Thoracic aorta (tissue), 2 donors: ENCODE measurements around the gene PIGK. TPM values are rescaled to one million over a fixed set of nuclear protein-coding genes. Genes with fewer than 3 reads are reported as not detected.

ENCODE experiments used
- ATAC-seq: fragments of 150-250 bp; one replicate; pipeline ENCODE4 v1.8.0; 2017; ENCODE audit warnings: low read depth; ENCODE audit not compliant: insufficient number of reproducible peaks, low FRiP score
- DNase-seq: peaks from one replicate; pipeline ENCODE4 v3.0.0-alpha.2; 2020; ENCODE audit warnings: low spot score
- H3K27ac ChIP-seq, 2 donors: fragments of 200-600 bp; sonication (generic); 1 replicate in 1 of 2; 2 replicates in 1 of 2; pipeline ENCODE4 v1.5.1; 2016; ENCODE audit warnings: mild to moderate bottlenecking in 2 of 2, moderate library complexity in 2 of 2
- H3K27me3 ChIP-seq: fragments of 200-600 bp; sonication (generic); replicated peaks from 2 replicates; pipeline ENCODE4 v1.6.0; 2016; ENCODE audit warnings: mild to moderate bottlenecking; ENCODE audit not compliant: insufficient read depth
- H3K36me3 ChIP-seq: fragments of 200-600 bp; sonication (generic); one replicate; pipeline ENCODE4 v1.5.1; 2016
- H3K4me1 ChIP-seq, 2 donors: fragments of 200-600 bp; sonication (generic); 1 replicate in 1 of 2; 2 replicates in 1 of 2; pipeline versions ENCODE4 v1.5.1 to v1.6.0; 2016; ENCODE audit warnings: low read depth in 2 of 2, mild to moderate bottlenecking in 1 of 2; ENCODE audit not compliant: control insufficient read depth in 1 of 2
- H3K4me3 ChIP-seq: fragments of 200-600 bp; sonication (generic); 2 replicates; pipeline ENCODE4 v1.5.1; 2016; ENCODE audit warnings: mild to moderate bottlenecking
- H3K9me3 ChIP-seq: fragments of 200-600 bp; sonication (generic); 2 replicates; pipeline ENCODE4 v1.5.1; 2016
- total RNA-seq, 2 donors: library from RNA; depleted of rRNA; stranded (reverse); fragments of >200 nt; gene quantifications; one replicate each; pipeline versions ENCODE4 v1.1.0 to v1.2.3, GENCODE V29; 2016
- TF ChIP-seq, protein P1 (sequence below): fragments of 200-600 bp; sonication (generic); IDR thresholded peaks from one replicate; pipeline ENCODE4 v1.5.1; 2019; ENCODE audit warnings: antibody characterized with exemption

PIGK gene
- total RNA-seq, 2 donors from 2014 or later: 14.9 to 21.7 TPM

DNA sequence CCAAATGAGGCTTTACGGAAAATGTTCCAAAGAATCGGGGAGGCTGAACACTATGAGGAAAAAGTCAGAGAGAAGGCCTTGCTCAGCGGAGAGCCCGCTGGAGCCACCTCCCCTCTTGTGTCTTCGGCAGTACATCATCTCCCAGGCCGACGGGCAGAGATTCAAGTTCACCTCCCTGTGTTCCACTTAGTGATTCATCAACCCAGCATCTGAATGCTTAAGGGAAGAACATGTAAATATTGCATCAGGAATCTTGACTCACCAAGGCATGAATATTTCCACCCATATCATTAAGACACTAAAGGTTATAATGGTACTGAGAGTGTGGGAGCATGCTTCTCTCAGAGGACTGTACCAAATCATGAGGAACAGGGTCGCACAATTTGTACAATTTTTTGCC lies 179.5 kb downstream of the PIGK start:
- no peaks in the 10 kb centered on the region for H3K27me3 ChIP-seq
- no peaks in the 10 kb centered on the region for H3K9me3 ChIP-seq
- ATAC-seq: no peak
- H3K4me3 ChIP-seq: no peak overlapping the region
- DNase-seq: no peak
- no peaks in the 10 kb centered on the region for H3K4me1 ChIP-seq
- H3K27ac ChIP-seq: no peak overlapping the region
- TF ChIP-seq, protein P1, sequence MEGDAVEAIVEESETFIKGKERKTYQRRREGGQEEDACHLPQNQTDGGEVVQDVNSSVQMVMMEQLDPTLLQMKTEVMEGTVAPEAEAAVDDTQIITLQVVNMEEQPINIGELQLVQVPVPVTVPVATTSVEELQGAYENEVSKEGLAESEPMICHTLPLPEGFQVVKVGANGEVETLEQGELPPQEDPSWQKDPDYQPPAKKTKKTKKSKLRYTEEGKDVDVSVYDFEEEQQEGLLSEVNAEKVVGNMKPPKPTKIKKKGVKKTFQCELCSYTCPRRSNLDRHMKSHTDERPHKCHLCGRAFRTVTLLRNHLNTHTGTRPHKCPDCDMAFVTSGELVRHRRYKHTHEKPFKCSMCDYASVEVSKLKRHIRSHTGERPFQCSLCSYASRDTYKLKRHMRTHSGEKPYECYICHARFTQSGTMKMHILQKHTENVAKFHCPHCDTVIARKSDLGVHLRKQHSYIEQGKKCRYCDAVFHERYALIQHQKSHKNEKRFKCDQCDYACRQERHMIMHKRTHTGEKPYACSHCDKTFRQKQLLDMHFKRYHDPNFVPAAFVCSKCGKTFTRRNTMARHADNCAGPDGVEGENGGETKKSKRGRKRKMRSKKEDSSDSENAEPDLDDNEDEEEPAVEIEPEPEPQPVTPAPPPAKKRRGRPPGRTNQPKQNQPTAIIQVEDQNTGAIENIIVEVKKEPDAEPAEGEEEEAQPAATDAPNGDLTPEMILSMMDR: no peak
- H3K36me3 ChIP-seq: no peaks in the 10 kb centered on the region

DNA sequence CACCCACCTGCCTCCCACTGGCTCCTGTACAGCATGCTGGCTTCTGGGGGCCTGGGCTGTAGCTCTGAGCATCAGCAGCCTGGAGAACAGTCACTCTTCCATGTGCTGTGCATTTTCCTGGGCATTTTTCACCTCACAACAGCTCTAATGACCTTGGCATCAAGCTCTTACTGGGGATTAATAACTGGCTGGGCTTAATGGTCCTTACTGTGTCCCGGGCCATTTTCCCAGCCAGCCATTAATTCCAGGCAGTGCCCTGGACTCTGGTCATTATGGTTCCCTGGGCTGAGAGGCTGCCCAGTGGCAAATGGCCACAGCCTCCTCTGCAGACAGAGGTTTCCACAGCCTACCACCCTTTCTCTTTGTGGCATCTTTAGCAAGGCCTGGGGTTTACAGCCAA lies 180.1 kb downstream of the PIGK start:
- Histone ChIP-seq H3K36me3 (no peaks in the 10 kb centered on the region), H3K4me3 (no peak overlapping the region), H3K4me1 (no peaks in the 10 kb centered on the region), H3K27ac (no peak overlapping the region), H3K9me3 (no peaks in the 10 kb centered on the region), H3K27me3 (no peaks in the 10 kb centered on the region)
- TF ChIP-seq, protein P1: no peak
- ATAC-seq (no peak), DNase-seq (no peak)

Other genes with a start within 250 kb of the PIGK start
- gene AK5, start 62.6 kb upstream of the PIGK start, total RNA-seq: 1 to 10 TPM in 1 of 2 donors, under 1 TPM in 1; 0.56 to 1.4 TPM